Pancreas (tissue), 10 donors: ENCODE data around the gene ARNT2. TPM values are rescaled to one million over a fixed set of nuclear protein-coding genes. Genes with fewer than 3 reads are reported as not detected.

Experiments
- ATAC-seq, 4 donors: fragments of 200-7000 bp; cut with Tn5 transposase; one replicate each; pipeline versions ENCODE4 v1.8.0 to v1.9.1; 2020; ENCODE audit warnings: mild to moderate bottlenecking in 4 of 4, moderate library complexity in 4 of 4
- DNase-seq, 6 donors: peaks; one replicate each; pipeline ENCODE4 v3.0.0-alpha.2; 2020
- FAIRE-seq: peaks from 2 replicates; lab custom pipeline; 2012; peaks lifted over from hg19 to GRCh38; lab: Jason Lieb, UNC
- H3K27ac ChIP-seq, 4 donors: fragments of 200-600 bp; sonication (generic); 1 replicate in 3 of 4; 2 replicates in 1 of 4; pipeline versions ENCODE4 v1.5.0 to v1.8.0; 2020
- H3K27me3 ChIP-seq, 4 donors: fragments of 200-600 bp; one replicate each; pipeline ENCODE4 v1.8.0; 2021
- H3K36me3 ChIP-seq, 3 donors: fragments of 200-600 bp; sonication (generic) in 1 of 3; one replicate each; pipeline versions ENCODE4 v1.5.0 to v1.8.0; 2020 to 2021
- H3K4me1 ChIP-seq, 3 donors: fragments of 200-600 bp; one replicate each; pipeline ENCODE4 v1.8.0; 2021
- H3K4me3 ChIP-seq, 4 donors: fragments of 200-600 bp; sonication (generic) in 2 of 4; one replicate each; pipeline versions ENCODE4 v1.5.0 to v1.8.0; 2020 to 2021
- H3K9me3 ChIP-seq, 4 donors: fragments of 200-600 bp; one replicate each; pipeline ENCODE4 v1.8.0; 2021
- WGBS, 2 donors: extraction: QIAGEN DNeasy Blood & Tissue Kit; methylation state at CpG; one replicate each; pipeline ENCODE4 v1.1.7; 2013; 5-methylcytosine and 5-hydroxymethylcytosine counted together
- intact Hi-C, 3 donors: fragments of 100-400 bp; cut with DNase I; formaldehyde crosslinking; loops; one replicate each; pipeline versions ENCODE4 v1.11.1 to v1.14.2; 2022
- polyA plus RNA-seq, 2 donors: library from polyadenylated mRNA; stranded (reverse); fragments of 200-250 nt; gene quantifications; one replicate each; pipeline ENCODE4 v1.2.3, GENCODE V29; 2013
- total RNA-seq, 6 donors: library from RNA; stranded (reverse); fragmentation: NEBNext Ultra II Directional in 4 of 6; extraction: Animal tissue kit (Norgen Biotek cat#: 25700) in 4 of 6; gene quantifications; one replicate each; pipeline versions ENCODE4 v1.2.1 to v1.2.4, GENCODE V29; 2021 to 2023
- TF ChIP-seq, protein P1 (sequence below), 4 donors: fragments of 200-600 bp; sonication (generic) in 3 of 4; IDR thresholded peaks; one replicate each; pipeline versions ENCODE4 v1.5.0 to v1.8.0; 2021; ENCODE audit warnings: antibody characterized with exemption in 4 of 4
- donor health status: healthy with polysubstance abuse.
- donor health status: DM: no; HTN: no; CAD: no; lungs with moderate emphysema.
- donor health status: DM: no; HTN: no; CAD: no.
- donor health status: control.
- donor health status: control.
- donor health status: Bipolar disorder and iron deficiency.
- donor health status: DM: yes; HTN: yes; CAD: no.
- donor health status: DM: no; HTN: no; CAD: no.
- donor health status: DM: no; HTN: no; CAD: no.
- donor health status: DM: yes; HTN: yes; CAD: no.

Gene ARNT2
- total and polyA plus RNA-seq, 8 donors = 2.1 to 18.1 (median 5.4) TPM

DNA sequence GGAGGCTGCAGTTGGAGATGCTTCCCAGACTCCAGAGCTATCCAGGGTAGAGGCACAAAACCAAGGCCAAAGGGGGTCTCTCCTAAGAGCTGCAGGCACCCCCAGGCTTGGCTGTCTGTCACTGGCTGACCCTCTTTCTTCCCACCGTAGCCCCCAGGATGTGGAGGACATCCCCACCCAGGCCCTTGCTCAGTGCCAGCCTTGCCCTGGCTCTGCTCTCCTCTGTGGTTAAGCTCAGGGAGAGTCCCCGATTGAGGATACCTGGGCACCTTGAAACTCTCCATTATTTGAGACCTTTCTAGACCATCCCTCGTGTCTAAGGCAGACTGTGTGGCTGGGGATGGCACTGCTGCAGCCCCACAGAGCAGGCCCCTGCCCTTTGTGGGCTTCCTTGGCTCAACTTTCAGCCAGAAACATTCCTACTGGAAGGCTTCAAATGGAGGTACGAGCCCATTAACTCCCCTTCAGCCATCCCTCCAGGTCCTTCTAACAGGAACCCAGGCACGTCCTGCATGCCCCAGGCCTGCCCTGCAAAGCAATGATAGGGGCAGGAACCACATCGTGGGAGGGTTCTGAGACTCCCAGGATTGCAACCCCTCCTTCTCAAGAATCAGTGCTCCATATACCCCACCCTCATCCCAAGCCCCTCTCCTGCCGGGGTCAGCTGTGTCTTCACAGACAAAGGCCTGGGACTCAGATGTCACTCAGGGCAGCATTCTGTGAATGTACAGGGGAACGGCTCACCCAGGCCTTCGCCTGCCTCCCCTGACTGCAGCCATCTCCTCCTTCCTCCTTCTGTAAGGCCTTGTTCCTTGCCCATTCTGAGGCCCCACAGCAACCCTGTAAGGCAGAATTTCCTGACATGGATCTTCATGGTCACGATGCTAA lies 188.0 kb downstream of the ARNT2 start:
- no peak for FAIRE-seq

DNA sequence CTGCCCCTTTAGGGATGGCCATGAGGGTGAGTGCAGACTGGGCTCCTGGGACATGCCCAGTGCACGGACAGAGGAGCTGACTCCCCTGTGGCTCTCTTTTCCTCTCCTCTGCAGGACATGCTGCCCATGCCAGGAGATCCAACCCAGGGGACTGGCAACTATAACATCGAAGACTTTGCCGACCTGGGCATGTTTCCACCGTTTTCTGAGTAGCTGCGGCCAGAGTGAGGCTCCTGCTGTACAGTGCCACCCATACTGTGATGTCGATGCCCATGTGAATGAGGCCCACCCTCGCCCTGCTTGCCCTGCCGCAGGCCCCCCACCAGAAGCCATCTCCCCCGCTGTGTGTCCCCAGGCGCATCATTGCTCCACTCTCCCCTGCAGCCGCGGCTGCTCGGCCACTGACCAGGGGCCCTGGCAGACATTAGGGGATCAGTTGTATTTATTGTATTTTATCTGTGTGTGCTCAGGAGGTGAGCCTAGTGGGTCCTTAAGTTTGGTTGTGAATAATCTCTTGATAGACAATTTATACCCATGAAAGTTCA lies 189.4 kb downstream of the ARNT2 start:
- Histone ChIP-seq H3K27ac (no peak overlapping the region), H3K27me3 (no peaks in the 10 kb centered on the region), H3K4me3 (no peak overlapping the region), H3K36me3 (no peaks in the 10 kb centered on the region), H3K9me3 (no peaks in the 10 kb centered on the region), H3K4me1 (no peaks in the 10 kb centered on the region)
- TF ChIP-seq, protein P1, sequence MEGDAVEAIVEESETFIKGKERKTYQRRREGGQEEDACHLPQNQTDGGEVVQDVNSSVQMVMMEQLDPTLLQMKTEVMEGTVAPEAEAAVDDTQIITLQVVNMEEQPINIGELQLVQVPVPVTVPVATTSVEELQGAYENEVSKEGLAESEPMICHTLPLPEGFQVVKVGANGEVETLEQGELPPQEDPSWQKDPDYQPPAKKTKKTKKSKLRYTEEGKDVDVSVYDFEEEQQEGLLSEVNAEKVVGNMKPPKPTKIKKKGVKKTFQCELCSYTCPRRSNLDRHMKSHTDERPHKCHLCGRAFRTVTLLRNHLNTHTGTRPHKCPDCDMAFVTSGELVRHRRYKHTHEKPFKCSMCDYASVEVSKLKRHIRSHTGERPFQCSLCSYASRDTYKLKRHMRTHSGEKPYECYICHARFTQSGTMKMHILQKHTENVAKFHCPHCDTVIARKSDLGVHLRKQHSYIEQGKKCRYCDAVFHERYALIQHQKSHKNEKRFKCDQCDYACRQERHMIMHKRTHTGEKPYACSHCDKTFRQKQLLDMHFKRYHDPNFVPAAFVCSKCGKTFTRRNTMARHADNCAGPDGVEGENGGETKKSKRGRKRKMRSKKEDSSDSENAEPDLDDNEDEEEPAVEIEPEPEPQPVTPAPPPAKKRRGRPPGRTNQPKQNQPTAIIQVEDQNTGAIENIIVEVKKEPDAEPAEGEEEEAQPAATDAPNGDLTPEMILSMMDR (IDR thresholded peaks at IDR 0.05) = no peak
- no peak for ATAC-seq
- DNase-seq = no peak
- 90 to 91% methylated on average over 13 of the region's 13 CpGs for WGBS, 2 donors
- no peak for FAIRE-seq
- intact Hi-C loops = no loop called here

More for the DNA sequence above, 188.0 kb downstream of the ARNT2 start:
- WGBS, 2 donors = 85 to 87% methylated on average over 10 of the region's 10 CpGs
- intact Hi-C loops = no loop called here
- no peaks in the 10 kb centered on the region for H3K27me3 ChIP-seq
- no peaks in the 10 kb centered on the region for H3K9me3 ChIP-seq
- H3K4me1 ChIP-seq = no peaks in the 10 kb centered on the region
- no peaks in the 10 kb centered on the region for H3K36me3 ChIP-seq
- no peak overlapping the region for H3K27ac ChIP-seq
- ATAC-seq (no peak), DNase-seq (no peak)
- TF ChIP-seq, protein P1 (IDR thresholded peaks at IDR 0.05) = no peak
- no peak overlapping the region for H3K4me3 ChIP-seq

DNA sequence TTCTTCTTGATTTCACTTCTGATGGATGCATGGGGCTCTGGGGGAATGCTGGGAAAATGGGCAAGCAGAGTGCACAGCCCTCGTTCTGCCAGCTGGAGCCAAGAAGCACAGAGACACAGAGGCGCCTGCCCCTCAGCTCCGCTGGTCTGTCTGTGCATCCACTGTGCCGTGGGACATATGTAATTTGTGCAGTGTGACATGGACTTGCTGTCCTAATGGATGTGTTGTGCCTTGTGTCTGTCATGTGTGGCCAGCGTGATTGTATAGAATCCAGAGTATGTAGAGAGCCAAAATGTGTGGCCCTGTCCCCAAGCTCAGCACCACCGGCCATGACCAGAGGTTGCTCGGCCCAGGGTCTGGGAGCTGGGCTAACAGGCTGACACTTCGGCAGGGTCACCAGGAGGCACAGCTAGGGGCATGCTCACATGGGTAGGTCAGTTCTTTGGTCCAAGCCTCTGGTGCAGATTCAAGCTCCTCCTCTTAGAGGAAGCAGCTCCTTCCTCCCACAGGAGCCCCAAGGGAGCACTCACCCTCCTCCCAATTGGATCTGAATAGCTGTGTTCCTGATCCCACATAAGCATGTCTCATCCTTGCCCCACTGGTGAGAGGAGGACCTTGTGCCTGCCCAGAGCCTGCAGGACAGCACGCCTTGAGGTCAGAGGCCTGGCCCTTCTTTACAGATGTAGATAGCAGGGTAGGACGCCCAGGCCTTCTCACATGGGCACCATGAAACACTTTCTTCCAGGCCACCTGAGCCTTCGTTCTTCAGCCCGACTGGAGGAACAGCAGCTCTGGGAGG lies 190.1 kb downstream of the ARNT2 start:
- WGBS, 2 donors = 79 to 85% methylated on average over 12 of the region's 12 CpGs
- H3K27ac ChIP-seq = no peak overlapping the region
- no peak for ATAC-seq
- no peaks in the 10 kb centered on the region for H3K36me3 ChIP-seq
- H3K9me3 ChIP-seq = no peaks in the 10 kb centered on the region
- FAIRE-seq = no peak
- no peaks in the 10 kb centered on the region for H3K27me3 ChIP-seq
- intact Hi-C loops = no loop called here
- no peak overlapping the region for H3K4me3 ChIP-seq
- TF ChIP-seq, protein P1 (IDR thresholded peaks at IDR 0.05) = no peak
- no peaks in the 10 kb centered on the region for H3K4me1 ChIP-seq
- no peak for DNase-seq

DNA sequence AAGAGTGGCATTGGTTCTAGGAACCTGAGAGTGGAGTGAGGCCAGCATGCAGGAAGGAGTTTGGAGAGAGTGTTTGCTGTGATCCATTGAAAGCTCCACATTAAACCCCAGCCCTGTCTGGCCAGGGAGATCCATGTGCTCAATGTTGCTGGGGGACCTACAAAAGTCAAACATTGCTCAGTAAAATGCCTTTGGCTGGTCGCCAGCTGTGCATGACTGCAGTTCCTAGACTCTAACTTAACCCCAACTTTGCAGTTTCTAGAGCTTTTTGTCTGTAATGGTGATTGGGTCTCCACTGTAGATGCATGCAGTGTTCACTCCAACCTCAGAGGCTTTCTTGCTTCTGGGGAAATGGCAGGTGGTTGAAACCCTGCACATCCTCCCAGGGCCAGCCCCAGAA lies 191.2 kb downstream of the ARNT2 start:
- WGBS, 2 donors = 27 to 29% methylated on average over 1 of the region's 1 CpG
- no peaks in the 10 kb centered on the region for H3K27me3 ChIP-seq
- H3K4me3 ChIP-seq = no peak overlapping the region
- ATAC-seq (no peak), FAIRE-seq (no peak), DNase-seq (no peak)
- no peak overlapping the region for H3K27ac ChIP-seq
- intact Hi-C loops = no loop called here
- no peaks in the 10 kb centered on the region for H3K9me3 ChIP-seq
- TF ChIP-seq, protein P1 (IDR thresholded peaks at IDR 0.05) = no peak
- no peaks in the 10 kb centered on the region for H3K36me3 ChIP-seq
- H3K4me1 ChIP-seq = no peaks in the 10 kb centered on the region
